Neural progenitor cell (in vitro differentiated cells): ENCODE data around the gene USP31.

Experiments used
- EZH2 ChIP-seq: fragments of 200-600 bp; sonication (generic); IDR thresholded peaks from 2 replicates; pipeline ENCODE4 v1.6.1; 2017; ENCODE audit warnings: antibody characterized with exemption, mild to moderate bottlenecking, moderate library complexity
- EZH2phosphoT487 ChIP-seq: fragments of 200-600 bp; sonication (generic); IDR thresholded peaks from 2 replicates; pipeline ENCODE4 v1.6.1; 2017; ENCODE audit warnings: antibody characterized with exemption
- TF ChIP-seq, protein P1 (sequence below): fragments of 200-600 bp; sonication (generic); IDR thresholded peaks from 2 replicates; pipeline ENCODE4 v1.5.1; 2017; ENCODE audit warnings: antibody characterized with exemption, mild to moderate bottlenecking

DNA sequence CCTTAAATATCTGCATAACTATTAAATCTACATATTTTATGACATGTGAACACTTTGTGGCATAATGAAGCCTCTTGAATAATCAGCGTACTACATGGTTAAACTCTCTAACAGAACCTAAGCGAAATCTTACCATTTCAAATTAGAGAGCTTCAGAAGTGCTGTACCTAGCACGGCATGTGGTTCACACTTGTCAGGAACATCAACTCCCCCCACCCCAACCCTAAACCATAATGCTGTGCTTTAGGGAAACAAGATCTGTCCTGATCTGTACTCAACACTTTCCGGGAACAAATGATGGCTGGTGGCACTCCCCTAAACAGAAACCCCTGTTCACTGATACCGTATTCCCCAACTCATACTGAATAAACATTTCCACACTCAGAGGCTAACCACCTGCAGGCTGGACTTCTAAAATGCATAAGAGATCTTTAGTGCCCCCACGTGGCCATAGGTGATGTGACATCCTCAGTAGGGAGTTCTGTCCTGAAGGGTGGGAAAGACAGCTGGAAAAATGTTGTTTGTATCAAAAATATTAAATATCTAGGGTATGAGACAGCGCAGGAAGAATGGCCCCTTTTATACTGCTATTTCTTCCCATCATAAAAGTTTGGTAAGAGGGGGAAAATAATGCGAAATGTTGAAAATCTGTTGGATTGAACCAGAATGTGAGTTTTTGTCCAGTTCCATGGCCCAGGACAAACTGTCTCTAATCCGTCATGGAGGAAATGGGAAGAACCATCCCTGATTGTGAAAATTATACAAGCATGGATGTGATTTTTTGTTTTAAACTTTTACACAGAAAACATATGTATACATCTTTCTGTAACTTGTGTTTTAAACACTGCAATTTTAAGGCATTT is 88.6 kb downstream of the USP31 start:
- TF ChIP-seq EZH2 (no peak), EZH2phosphoT487 (no peak)
- TF ChIP-seq, protein P1, sequence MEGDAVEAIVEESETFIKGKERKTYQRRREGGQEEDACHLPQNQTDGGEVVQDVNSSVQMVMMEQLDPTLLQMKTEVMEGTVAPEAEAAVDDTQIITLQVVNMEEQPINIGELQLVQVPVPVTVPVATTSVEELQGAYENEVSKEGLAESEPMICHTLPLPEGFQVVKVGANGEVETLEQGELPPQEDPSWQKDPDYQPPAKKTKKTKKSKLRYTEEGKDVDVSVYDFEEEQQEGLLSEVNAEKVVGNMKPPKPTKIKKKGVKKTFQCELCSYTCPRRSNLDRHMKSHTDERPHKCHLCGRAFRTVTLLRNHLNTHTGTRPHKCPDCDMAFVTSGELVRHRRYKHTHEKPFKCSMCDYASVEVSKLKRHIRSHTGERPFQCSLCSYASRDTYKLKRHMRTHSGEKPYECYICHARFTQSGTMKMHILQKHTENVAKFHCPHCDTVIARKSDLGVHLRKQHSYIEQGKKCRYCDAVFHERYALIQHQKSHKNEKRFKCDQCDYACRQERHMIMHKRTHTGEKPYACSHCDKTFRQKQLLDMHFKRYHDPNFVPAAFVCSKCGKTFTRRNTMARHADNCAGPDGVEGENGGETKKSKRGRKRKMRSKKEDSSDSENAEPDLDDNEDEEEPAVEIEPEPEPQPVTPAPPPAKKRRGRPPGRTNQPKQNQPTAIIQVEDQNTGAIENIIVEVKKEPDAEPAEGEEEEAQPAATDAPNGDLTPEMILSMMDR: peak; percentile 90
